ENCODE results near the gene B4GALNT4.

DNA sequence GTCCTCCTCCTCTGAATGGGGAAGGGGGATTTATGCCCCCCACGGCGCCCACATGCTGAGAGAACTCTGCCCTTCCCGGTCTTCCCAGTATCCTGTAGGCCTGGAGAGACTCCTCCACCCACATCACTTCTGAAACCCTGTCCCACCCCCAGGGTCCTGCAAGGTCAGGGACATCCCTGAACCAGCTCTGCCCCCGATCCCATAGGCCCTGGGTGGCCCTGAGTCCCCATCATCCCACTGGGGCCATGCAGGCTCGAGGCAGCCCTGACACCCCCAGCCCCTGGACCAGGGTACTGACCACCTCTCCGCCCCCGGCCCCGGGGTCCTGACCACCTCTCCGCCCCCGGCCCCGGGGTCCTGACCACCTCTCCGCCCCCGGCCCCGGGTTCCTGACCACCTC is 11.7 kb downstream of the B4GALNT4 start:
- TF ChIP-seq GATA3 (IDR thresholded peaks at IDR 0.05; ENCODE audit: low read depth, low read length) (no peak), GATA2 (IDR thresholded peaks at IDR 0.05; ENCODE audit: low read depth, low read length) (no peak)

Measured in SH-SY5Y (cell line).